Hepatocyte (in vitro differentiated cells): ENCODE data around the gene YES1. TPM values are rescaled to one million over a fixed set of nuclear protein-coding genes. Genes with fewer than 3 reads are reported as not detected.
A peak's percentile ranks its signal among the peaks of the same experiment; 100 is the strongest.

Source experiments
- DNase-seq: peaks from one replicate; pipeline ENCODE4 v3.0.0-alpha.2; 2016; ENCODE audit warnings: low spot score
- H2AFZ ChIP-seq: fragments of 200-600 bp; sonication (generic); 2 replicates; pipeline ENCODE4 v1.6.0; 2016; ENCODE audit warnings: antibody characterized with exemption, mild to moderate bottlenecking
- H3K27ac ChIP-seq: fragments of 200-600 bp; sonication (generic); 2 replicates; pipeline ENCODE4 v1.5.1; 2016; ENCODE audit warnings: mild to moderate bottlenecking
- H3K27me3 ChIP-seq: fragments of 200-600 bp; sonication (generic); 2 replicates; pipeline ENCODE4 v1.6.1; 2016
- H3K36me3 ChIP-seq: fragments of 200-600 bp; sonication (generic); replicated peaks from 2 replicates; pipeline ENCODE4 v1.5.1; 2016; ENCODE audit warnings: low read depth; ENCODE audit not compliant: insufficient read depth
- H3K4me1 ChIP-seq: fragments of 200-600 bp; sonication (generic); 2 replicates; pipeline ENCODE4 v1.5.1; 2016; ENCODE audit warnings: mild to moderate bottlenecking, moderate library complexity; ENCODE audit not compliant: insufficient read depth
- H3K4me2 ChIP-seq: fragments of 200-600 bp; sonication (generic); 2 replicates; pipeline ENCODE4 v1.6.0; 2016
- H3K4me3 ChIP-seq: fragments of 200-600 bp; sonication (generic); 2 replicates; pipeline ENCODE4 v1.5.1; 2016; ENCODE audit warnings: mild to moderate bottlenecking
- H3K79me2 ChIP-seq: fragments of 200-600 bp; sonication (generic); 2 replicates; pipeline ENCODE4 v1.6.0; 2017; ENCODE audit warnings: mild to moderate bottlenecking
- H3K9me2 ChIP-seq: fragments of 200-600 bp; sonication (generic); replicated peaks from 2 replicates; pipeline ENCODE4 v1.6.0; 2017; ENCODE audit warnings: mild to moderate bottlenecking; ENCODE audit not compliant: insufficient read depth
- H3K9me3 ChIP-seq: fragments of 200-600 bp; sonication (generic); 2 replicates; pipeline ENCODE4 v1.5.1; 2016; ENCODE audit warnings: low read depth, mild to moderate bottlenecking
- H4K20me1 ChIP-seq: fragments of 200-600 bp; sonication (generic); 2 replicates; pipeline ENCODE4 v1.6.0; 2016; ENCODE audit warnings: mild to moderate bottlenecking; ENCODE audit not compliant: insufficient read depth, poor library complexity, severe bottlenecking
- EZH2 ChIP-seq: fragments of 200-600 bp; sonication (generic); IDR thresholded peaks from 2 replicates; pipeline ENCODE4 v1.6.1; 2016; ENCODE audit warnings: antibody characterized with exemption, mild to moderate bottlenecking, borderline replicate concordance
- EZH2phosphoT487 ChIP-seq: fragments of 200-600 bp; sonication (generic); IDR thresholded peaks from one replicate; pipeline ENCODE4 v1.6.1; 2018; ENCODE audit warnings: antibody characterized with exemption, mild to moderate bottlenecking, low read depth, moderate library complexity; ENCODE audit not compliant: unreplicated experiment, severe bottlenecking
- WGBS: methylation state at CpG from one replicate; pipeline ENCODE4 v1.1.6; 2016; ENCODE audit warnings: low lambda C conversion rate; ENCODE audit errors: missing lambda C conversion rate; 5-methylcytosine and 5-hydroxymethylcytosine counted together
- polyA plus RNA-seq: library from polyadenylated mRNA; unstranded; fragments of >200 nt; fragmentation: Nextera tagmentation; extraction: Ambion mirVana; gene quantifications from 2 replicates; pipeline ENCODE4 v1.2.1, GENCODE V29; 2016
- total RNA-seq: library from RNA; depleted of rRNA; stranded (reverse); fragments of >200 nt; gene quantifications from 2 replicates; pipeline ENCODE4 v1.2.3, GENCODE V29; 2014
- TF ChIP-seq, protein P1 (sequence below): fragments of 200-600 bp; sonication (generic); IDR thresholded peaks from 2 replicates; pipeline ENCODE4 v1.5.1; 2016; ENCODE audit warnings: antibody characterized with exemption, mild to moderate bottlenecking; ENCODE audit not compliant: poor library complexity

The YES1 gene
- total and polyA plus RNA-seq, 2 experiments from 2014 or later, result 25.2 to 108 TPM

DNA sequence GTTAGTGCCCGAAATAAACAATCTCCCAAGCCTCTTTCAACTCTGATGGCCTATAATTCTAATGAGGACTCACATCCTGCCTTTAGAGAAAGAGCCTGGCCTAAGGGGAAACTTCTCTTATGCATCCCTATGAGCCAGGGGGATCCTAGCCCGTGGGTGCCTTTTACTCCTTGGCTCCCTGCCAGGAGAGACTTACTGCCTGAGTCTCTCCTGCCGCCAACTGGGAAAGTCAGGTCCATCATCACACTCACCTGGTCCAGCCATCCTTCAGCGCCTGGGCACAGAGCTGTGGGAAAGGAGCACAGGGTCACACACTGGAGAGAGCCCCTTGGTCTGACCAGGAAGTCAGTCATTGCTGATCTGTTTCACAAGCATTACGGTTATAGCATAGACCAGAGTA, 123.7 kb downstream of the YES1 start:
- no peak overlapping the region for H3K4me3 ChIP-seq
- no peaks in the 10 kb centered on the region for H3K9me3 ChIP-seq
- H3K79me2 ChIP-seq, result no peaks in the 10 kb centered on the region
- peaks cover 13% of the 10 kb centered on the region for H3K4me1 ChIP-seq
- H3K36me3 ChIP-seq, result no peaks in the 10 kb centered on the region
- H3K27ac ChIP-seq, result no peak overlapping the region
- H3K27me3 ChIP-seq, result no peaks in the 10 kb centered on the region
- no peaks in the 10 kb centered on the region for H3K9me2 ChIP-seq
- H2AFZ ChIP-seq, result no peak overlapping the region
- WGBS, result 76% methylated on average over 5 of the region's 5 CpGs
- H4K20me1 ChIP-seq, result no peaks in the 10 kb centered on the region
- no peak for DNase-seq
- H3K4me2 ChIP-seq, result no peak overlapping the region
- TF ChIP-seq EZH2 (no peak), EZH2phosphoT487 (no peak)
- TF ChIP-seq, protein P1, sequence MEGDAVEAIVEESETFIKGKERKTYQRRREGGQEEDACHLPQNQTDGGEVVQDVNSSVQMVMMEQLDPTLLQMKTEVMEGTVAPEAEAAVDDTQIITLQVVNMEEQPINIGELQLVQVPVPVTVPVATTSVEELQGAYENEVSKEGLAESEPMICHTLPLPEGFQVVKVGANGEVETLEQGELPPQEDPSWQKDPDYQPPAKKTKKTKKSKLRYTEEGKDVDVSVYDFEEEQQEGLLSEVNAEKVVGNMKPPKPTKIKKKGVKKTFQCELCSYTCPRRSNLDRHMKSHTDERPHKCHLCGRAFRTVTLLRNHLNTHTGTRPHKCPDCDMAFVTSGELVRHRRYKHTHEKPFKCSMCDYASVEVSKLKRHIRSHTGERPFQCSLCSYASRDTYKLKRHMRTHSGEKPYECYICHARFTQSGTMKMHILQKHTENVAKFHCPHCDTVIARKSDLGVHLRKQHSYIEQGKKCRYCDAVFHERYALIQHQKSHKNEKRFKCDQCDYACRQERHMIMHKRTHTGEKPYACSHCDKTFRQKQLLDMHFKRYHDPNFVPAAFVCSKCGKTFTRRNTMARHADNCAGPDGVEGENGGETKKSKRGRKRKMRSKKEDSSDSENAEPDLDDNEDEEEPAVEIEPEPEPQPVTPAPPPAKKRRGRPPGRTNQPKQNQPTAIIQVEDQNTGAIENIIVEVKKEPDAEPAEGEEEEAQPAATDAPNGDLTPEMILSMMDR, result no peak

DNA sequence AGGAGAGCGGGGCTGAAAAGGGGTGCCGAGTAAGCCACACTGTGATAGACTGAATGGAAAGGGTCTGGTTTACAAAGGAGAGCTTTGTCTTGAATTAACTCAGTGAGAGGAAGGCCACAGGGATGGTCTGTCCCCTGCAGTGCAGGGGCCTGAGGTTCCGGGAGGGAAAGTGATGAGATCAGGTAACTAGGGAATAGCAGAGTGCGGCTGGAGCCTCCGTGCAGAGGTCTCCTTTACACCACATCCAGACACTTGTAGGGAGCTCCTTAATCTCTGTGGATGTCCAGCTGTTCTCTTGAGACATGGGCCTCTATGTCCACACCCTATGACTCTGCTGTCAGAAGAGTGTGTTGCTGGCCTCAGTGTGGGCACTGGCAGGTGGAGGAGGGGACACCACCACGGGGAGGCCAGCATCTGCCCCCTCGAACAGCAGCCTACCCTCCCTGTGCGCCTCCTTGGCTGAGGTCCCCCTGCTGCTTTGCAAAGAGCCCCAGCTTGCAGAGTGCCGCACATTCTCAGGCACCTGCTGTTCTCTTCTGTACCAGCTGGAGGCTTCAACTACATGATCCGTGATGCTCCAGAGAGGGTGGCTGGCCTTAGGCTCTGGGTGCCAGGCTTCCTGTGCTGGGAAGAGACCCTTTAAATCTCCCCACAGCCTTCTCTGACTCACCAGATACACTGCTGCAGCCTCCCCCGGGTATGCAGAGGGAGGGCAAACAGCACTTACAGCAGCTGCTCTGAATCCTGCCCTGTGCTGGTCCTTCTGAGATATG, 125.5 kb downstream of the YES1 start:
- Histone ChIP-seq H3K27ac (peak overlapping the region; percentile 92), H3K4me1 (peaks cover 15% of the 10 kb centered on the region)
- WGBS, result 77% methylated on average over 11 of the region's 11 CpGs

DNA sequence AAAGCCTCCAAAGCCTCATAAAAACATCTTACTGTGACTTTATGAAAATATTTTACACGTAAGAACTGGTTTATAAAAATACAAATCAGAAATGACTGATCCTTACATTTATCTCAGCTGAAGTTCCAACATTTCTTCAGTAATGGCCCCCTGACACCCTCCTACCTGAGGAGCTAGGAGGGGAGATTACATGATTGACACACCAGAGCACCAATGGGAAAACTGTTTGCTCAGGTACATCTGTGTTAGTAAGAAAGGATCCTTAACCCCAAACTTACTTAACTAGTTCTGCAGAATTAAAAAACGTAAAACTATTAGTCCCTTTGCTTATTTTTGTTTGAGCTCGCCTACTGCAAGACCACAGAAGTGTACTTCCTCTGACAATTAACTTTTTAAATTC, 126.6 kb downstream of the YES1 start:
- no peaks in the 10 kb centered on the region for H3K9me3 ChIP-seq
- H3K79me2 ChIP-seq, result no peaks in the 10 kb centered on the region
- no peaks in the 10 kb centered on the region for H3K27me3 ChIP-seq
- H3K36me3 ChIP-seq, result no peaks in the 10 kb centered on the region
- peak overlapping the region; percentile 92 for H3K27ac ChIP-seq
- no peaks in the 10 kb centered on the region for H4K20me1 ChIP-seq
- no peaks in the 10 kb centered on the region for H3K9me2 ChIP-seq
- H3K4me1 ChIP-seq, result peaks cover 15% of the 10 kb centered on the region
- no peak overlapping the region for H3K4me2 ChIP-seq
- WGBS, result 92% methylated on average over 3 of the region's 3 CpGs
- no peak for DNase-seq
- TF ChIP-seq, protein P1, result no peak
- TF ChIP-seq EZH2phosphoT487 (no peak), EZH2 (no peak)
- no peak overlapping the region for H2AFZ ChIP-seq
- H3K4me3 ChIP-seq, result no peak overlapping the region

More for the DNA sequence above, 125.5 kb downstream of the YES1 start:
- Histone ChIP-seq H3K9me3 (no peaks in the 10 kb centered on the region), H3K4me2 (no peak overlapping the region), H3K36me3 (no peaks in the 10 kb centered on the region), H2AFZ (no peak overlapping the region), H4K20me1 (no peaks in the 10 kb centered on the region), H3K27me3 (no peaks in the 10 kb centered on the region), H3K9me2 (no peaks in the 10 kb centered on the region), H3K79me2 (no peaks in the 10 kb centered on the region), H3K4me3 (no peak overlapping the region)
- no peak for DNase-seq
- TF ChIP-seq EZH2, result no peak
- TF ChIP-seq, protein P1, result no peak
- TF ChIP-seq EZH2phosphoT487, result no peak
